Ovary (tissue), 3 donors: ENCODE results near the gene PSMD2.

Experiments used
- EP300 ChIP-seq: sonication (generic); formaldehyde crosslinking; IDR thresholded peaks from one replicate; pipeline ENCODE4 v1.6.1; 2017; ENCODE audit warnings: antibody characterized with exemption
- POLR2A ChIP-seq: fragments of 450-650 bp; IDR thresholded peaks from one replicate; pipeline ENCODE4 v1.6.1; 2017; ENCODE audit warnings: antibody characterized with exemption, mild to moderate bottlenecking, moderate library complexity
- TF ChIP-seq, protein P1 (sequence below), 3 donors: fragments of 450-650 bp in 2 of 3; fragments of 200-600 bp in 1 of 3; IDR thresholded peaks; one replicate each; pipeline versions ENCODE4 v1.5.1 to v1.8.0; 2016 to 2022; ENCODE audit warnings: antibody characterized with exemption in 3 of 3, mild to moderate bottlenecking in 1 of 3
- donor health status: DM: no; HTN: no; CAD: no.

DNA sequence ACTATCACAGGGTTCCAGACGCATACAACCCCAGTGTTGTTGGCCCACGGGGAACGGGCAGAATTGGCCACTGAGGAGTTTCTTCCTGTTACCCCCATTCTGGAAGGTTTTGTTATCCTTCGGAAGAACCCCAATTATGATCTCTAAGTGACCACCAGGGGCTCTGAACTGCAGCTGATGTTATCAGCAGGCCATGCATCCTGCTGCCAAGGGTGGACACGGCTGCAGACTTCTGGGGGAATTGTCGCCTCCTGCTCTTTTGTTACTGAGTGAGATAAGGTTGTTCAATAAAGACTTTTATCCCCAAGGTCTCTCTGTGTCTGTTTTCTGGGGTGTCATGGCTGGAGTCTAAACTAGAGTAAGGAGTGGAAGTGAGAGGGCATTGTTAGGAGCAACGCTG, 9.7 kb downstream of the PSMD2 start:
- TF ChIP-seq, protein P1, sequence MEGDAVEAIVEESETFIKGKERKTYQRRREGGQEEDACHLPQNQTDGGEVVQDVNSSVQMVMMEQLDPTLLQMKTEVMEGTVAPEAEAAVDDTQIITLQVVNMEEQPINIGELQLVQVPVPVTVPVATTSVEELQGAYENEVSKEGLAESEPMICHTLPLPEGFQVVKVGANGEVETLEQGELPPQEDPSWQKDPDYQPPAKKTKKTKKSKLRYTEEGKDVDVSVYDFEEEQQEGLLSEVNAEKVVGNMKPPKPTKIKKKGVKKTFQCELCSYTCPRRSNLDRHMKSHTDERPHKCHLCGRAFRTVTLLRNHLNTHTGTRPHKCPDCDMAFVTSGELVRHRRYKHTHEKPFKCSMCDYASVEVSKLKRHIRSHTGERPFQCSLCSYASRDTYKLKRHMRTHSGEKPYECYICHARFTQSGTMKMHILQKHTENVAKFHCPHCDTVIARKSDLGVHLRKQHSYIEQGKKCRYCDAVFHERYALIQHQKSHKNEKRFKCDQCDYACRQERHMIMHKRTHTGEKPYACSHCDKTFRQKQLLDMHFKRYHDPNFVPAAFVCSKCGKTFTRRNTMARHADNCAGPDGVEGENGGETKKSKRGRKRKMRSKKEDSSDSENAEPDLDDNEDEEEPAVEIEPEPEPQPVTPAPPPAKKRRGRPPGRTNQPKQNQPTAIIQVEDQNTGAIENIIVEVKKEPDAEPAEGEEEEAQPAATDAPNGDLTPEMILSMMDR (IDR thresholded peaks at IDR 0.05) = no peak
- TF ChIP-seq EP300 (no peak), POLR2A (no peak)
